Memory B cell (primary cell): Measurements from ENCODE around the gene TOP2B.

Experiments
- ATAC-seq: fragments of 150-1000 bp; cut with Tn5 transposase; 2 replicates; pipeline ENCODE4 v1.10.0; 2021; ENCODE audit warnings: low read depth, mild to moderate bottlenecking, moderate library complexity
- DNase-seq, 2 donors: peaks; one replicate each; pipeline ENCODE4 v3.0.0; 2022; ENCODE audit warnings: low spot score in 2 of 2
- H3K27ac Mint-ChIP-seq: one replicate; pipeline ENCODE4 v1.8.0; 2022; ENCODE audit warnings: mild to moderate bottlenecking, moderate library complexity, mixed read lengths
- H3K27me3 Mint-ChIP-seq: one replicate; pipeline ENCODE4 v1.8.0; 2022; ENCODE audit warnings: mixed read lengths
- H3K36me3 Mint-ChIP-seq: one replicate; pipeline ENCODE4 v1.8.0; 2022; ENCODE audit warnings: mild to moderate bottlenecking, mixed read lengths
- H3K4me1 Mint-ChIP-seq: one replicate; pipeline ENCODE4 v1.8.0; 2022; ENCODE audit warnings: mixed read lengths
- H3K4me3 Mint-ChIP-seq: one replicate; pipeline ENCODE4 v1.8.0; 2022; ENCODE audit warnings: mild to moderate bottlenecking, moderate library complexity, mixed read lengths
- H3K9me3 Mint-ChIP-seq: one replicate; pipeline ENCODE4 v1.8.0; 2022; ENCODE audit warnings: mixed read lengths

TOP2B gene

GRCh38 chr3:25620493-25620892 lies 44.2 kb downstream of the TOP2B start:
- no peak overlapping the region for H3K27ac Mint-ChIP-seq
- ATAC-seq (no peak), DNase-seq (no peak)
- peaks cover 33% of the 10 kb centered on the region for H3K36me3 Mint-ChIP-seq
- no peaks in the 10 kb centered on the region for H3K9me3 Mint-ChIP-seq
- H3K4me3 Mint-ChIP-seq, result no peak overlapping the region
- H3K27me3 Mint-ChIP-seq, result no peaks in the 10 kb centered on the region
- no peaks in the 10 kb centered on the region for H3K4me1 Mint-ChIP-seq

GRCh38 chr3:25619382-25619781 lies 45.3 kb downstream of the TOP2B start:
- Mint-ChIP-seq H3K27me3 (no peaks in the 10 kb centered on the region), H3K4me3 (no peak overlapping the region), H3K36me3 (peaks cover 30% of the 10 kb centered on the region), H3K9me3 (no peaks in the 10 kb centered on the region), H3K27ac (no peak overlapping the region), H3K4me1 (no peaks in the 10 kb centered on the region)
- no peak for DNase-seq
- no peak for ATAC-seq

- no peaks in the 10 kb centered on the region for H3K4me1 Mint-ChIP-seq
- H3K27me3 Mint-ChIP-seq, result no peaks in the 10 kb centered on the region
- H3K36me3 Mint-ChIP-seq, result peaks cover 29% of the 10 kb centered on the region
- no peak overlapping the region for H3K27ac Mint-ChIP-seq
- DNase-seq (no peak), ATAC-seq (no peak)
- no peak overlapping the region for H3K4me3 Mint-ChIP-seq
- H3K9me3 Mint-ChIP-seq, result no peaks in the 10 kb centered on the region
These were observed 46.7 kb downstream of the TOP2B start for GRCh38 chr3:25618028-25618427.

- H3K36me3 Mint-ChIP-seq, result peaks cover 30% of the 10 kb centered on the region
- ATAC-seq (no peak), DNase-seq (no peak)
- no peak overlapping the region for H3K4me3 Mint-ChIP-seq
- no peak overlapping the region for H3K27ac Mint-ChIP-seq
- no peaks in the 10 kb centered on the region for H3K27me3 Mint-ChIP-seq
- H3K9me3 Mint-ChIP-seq, result no peaks in the 10 kb centered on the region
- H3K4me1 Mint-ChIP-seq, result no peaks in the 10 kb centered on the region
These were observed 53.5 kb downstream of the TOP2B start for GRCh38 chr3:25611193-25611592.

GRCh38 chr3:25610779-25611178 lies 53.9 kb downstream of the TOP2B start:
- H3K27me3 Mint-ChIP-seq, result no peaks in the 10 kb centered on the region
- no peaks in the 10 kb centered on the region for H3K9me3 Mint-ChIP-seq
- no peak for ATAC-seq
- H3K4me1 Mint-ChIP-seq, result no peaks in the 10 kb centered on the region
- peaks cover 33% of the 10 kb centered on the region for H3K36me3 Mint-ChIP-seq
- no peak overlapping the region for H3K27ac Mint-ChIP-seq
- no peak for DNase-seq
- H3K4me3 Mint-ChIP-seq, result no peak overlapping the region

- H3K27me3 Mint-ChIP-seq, result no peaks in the 10 kb centered on the region
- peaks cover 35% of the 10 kb centered on the region for H3K36me3 Mint-ChIP-seq
- ATAC-seq (no peak), DNase-seq (no peak)
- no peak overlapping the region for H3K4me3 Mint-ChIP-seq
- H3K4me1 Mint-ChIP-seq, result no peaks in the 10 kb centered on the region
- no peaks in the 10 kb centered on the region for H3K9me3 Mint-ChIP-seq
- H3K27ac Mint-ChIP-seq, result peak overlapping the region; percentile 68
These were observed 54.5 kb downstream of the TOP2B start for GRCh38 chr3:25610167-25610566.

GRCh38 chr3:25604107-25604805 lies 60.5 kb downstream of the TOP2B start:
- Mint-ChIP-seq H3K27ac (peak overlapping the region; percentile 45), H3K4me3 (no peak overlapping the region), H3K9me3 (no peaks in the 10 kb centered on the region), H3K36me3 (peaks cover 26% of the 10 kb centered on the region), H3K4me1 (no peaks in the 10 kb centered on the region), H3K27me3 (no peaks in the 10 kb centered on the region)
- ATAC-seq, result no peak
- no peak for DNase-seq

GRCh38 chr3:25603703-25604102 lies 61.0 kb downstream of the TOP2B start:
- H3K4me3 Mint-ChIP-seq, result no peak overlapping the region
- no peaks in the 10 kb centered on the region for H3K27me3 Mint-ChIP-seq
- H3K27ac Mint-ChIP-seq, result peak overlapping the region; percentile 45
- H3K36me3 Mint-ChIP-seq, result peaks cover 28% of the 10 kb centered on the region
- no peak for ATAC-seq
- DNase-seq, result no peak
- H3K9me3 Mint-ChIP-seq, result no peaks in the 10 kb centered on the region
- H3K4me1 Mint-ChIP-seq, result no peaks in the 10 kb centered on the region

GRCh38 chr3:25597535-25598101 lies 67.1 kb downstream of the TOP2B start:
- Mint-ChIP-seq H3K36me3 (peaks cover 14% of the 10 kb centered on the region), H3K27ac (peak overlapping the region; percentile 51), H3K4me3 (no peak overlapping the region), H3K27me3 (no peaks in the 10 kb centered on the region), H3K9me3 (no peaks in the 10 kb centered on the region), H3K4me1 (no peaks in the 10 kb centered on the region)
- ATAC-seq (no peak), DNase-seq (no peak)

- DNase-seq (peak in 1 of 2 donors; percentile 5), ATAC-seq (peak; percentile 62)
- no peak overlapping the region for H3K4me3 Mint-ChIP-seq
- no peaks in the 10 kb centered on the region for H3K4me1 Mint-ChIP-seq
- H3K9me3 Mint-ChIP-seq, result no peaks in the 10 kb centered on the region
- H3K27me3 Mint-ChIP-seq, result no peaks in the 10 kb centered on the region
- no peak overlapping the region for H3K27ac Mint-ChIP-seq
- peaks cover 5% of the 10 kb centered on the region for H3K36me3 Mint-ChIP-seq
These were observed 70.7 kb downstream of the TOP2B start for GRCh38 chr3:25594007-25594502.

- no peaks in the 10 kb centered on the region for H3K4me1 Mint-ChIP-seq
- H3K27ac Mint-ChIP-seq, result no peak overlapping the region
- H3K27me3 Mint-ChIP-seq, result no peaks in the 10 kb centered on the region
- ATAC-seq (no peak), DNase-seq (no peak)
- peaks cover 2% of the 10 kb centered on the region for H3K36me3 Mint-ChIP-seq
- H3K9me3 Mint-ChIP-seq, result no peaks in the 10 kb centered on the region
- H3K4me3 Mint-ChIP-seq, result no peak overlapping the region
These were observed 71.7 kb downstream of the TOP2B start for GRCh38 chr3:25593001-25593400.

GRCh38 chr3:25592510-25592968 lies 72.2 kb downstream of the TOP2B start:
- DNase-seq (no peak), ATAC-seq (no peak)
- Mint-ChIP-seq H3K4me3 (no peak overlapping the region), H3K27ac (no peak overlapping the region), H3K27me3 (no peaks in the 10 kb centered on the region), H3K9me3 (no peaks in the 10 kb centered on the region), H3K4me1 (no peaks in the 10 kb centered on the region), H3K36me3 (no peaks in the 10 kb centered on the region)

GRCh38 chr3:25589783-25590258 lies 74.9 kb downstream of the TOP2B start:
- Mint-ChIP-seq H3K9me3 (no peaks in the 10 kb centered on the region), H3K27me3 (peaks cover 2% of the 10 kb centered on the region), H3K4me1 (no peaks in the 10 kb centered on the region), H3K4me3 (no peak overlapping the region), H3K27ac (no peak overlapping the region), H3K36me3 (no peaks in the 10 kb centered on the region)
- DNase-seq, result no peak
- ATAC-seq, result no peak

- peaks cover 6% of the 10 kb centered on the region for H3K27me3 Mint-ChIP-seq
- ATAC-seq, result no peak
- H3K27ac Mint-ChIP-seq, result no peak overlapping the region
- H3K4me3 Mint-ChIP-seq, result no peak overlapping the region
- H3K4me1 Mint-ChIP-seq, result no peaks in the 10 kb centered on the region
- DNase-seq, result no peak
- H3K9me3 Mint-ChIP-seq, result no peaks in the 10 kb centered on the region
- H3K36me3 Mint-ChIP-seq, result no peaks in the 10 kb centered on the region
These were observed 75.5 kb downstream of the TOP2B start for GRCh38 chr3:25589104-25589782.
